IMR-90 (cell line): ENCODE data around the gene ME1. TPM values are rescaled to one million over a fixed set of nuclear protein-coding genes. Genes with fewer than 3 reads are reported as not detected.

Source experiments
- ATAC-seq: fragments of 200-7000 bp; cut with Tn5 transposase; 2 replicates; pipeline ENCODE4 v1.9.1; 2020; ENCODE audit warnings: low read depth, mild to moderate bottlenecking, moderate library complexity
- BruUV-seq: library from RNA; stranded (reverse); fragments of 400-500 nt; replicated peaks from 2 replicates; lab custom pipeline; 2021; lab: Mats Ljungman, UMichigan
- CTCF ChIA-PET: fragments of 300-600 bp; formaldehyde crosslinking; extraction: SDS; loops from one replicate; lab custom pipeline; 2021; ENCODE audit warnings: antibody characterized with exemption; lab: Yijun Ruan, JAX
- POLR2A ChIA-PET: fragments of 300-600 bp; sonication (Branson Sonifier 250); formaldehyde crosslinking; loops from one replicate; lab custom pipeline; 2022; ENCODE audit warnings: antibody characterized with exemption; ENCODE audit not compliant: unreplicated experiment; lab: Charles Lee
- DNase-seq: peaks from one replicate; pipeline ENCODE4 v3.0.0; 2013
- H2AFZ ChIP-seq: replicated peaks from 2 replicates; pipeline ENCODE3; 2013; ENCODE audit warnings: low read length, mild to moderate bottlenecking; ENCODE audit not compliant: poor library complexity
- H2AK5ac ChIP-seq: 2 replicates; pipeline ENCODE4 v1.6.1; 2013; ENCODE audit warnings: low read depth, low read length, inconsistent platforms
- H2AK9ac ChIP-seq: replicated peaks from 2 replicates; pipeline ENCODE3; 2013; ENCODE audit warnings: mild to moderate bottlenecking, low read depth, low read length, moderate library complexity; ENCODE audit not compliant: poor library complexity
- H2BK120ac ChIP-seq: 2 replicates; pipeline ENCODE4 v1.6.1; 2013; ENCODE audit warnings: low read depth, low read length, inconsistent platforms
- H2BK15ac ChIP-seq: 3 replicates; pipeline ENCODE4 v1.6.1; 2013; ENCODE audit warnings: low read depth, low read length, inconsistent platforms
- H2BK20ac ChIP-seq: 2 replicates; pipeline ENCODE4 v1.6.1; 2013; ENCODE audit warnings: low read depth, mild to moderate bottlenecking, inconsistent platforms, low read length, moderate library complexity
- H2BK5ac ChIP-seq: 2 replicates; pipeline ENCODE4 v1.6.1; 2013; ENCODE audit warnings: mild to moderate bottlenecking, low read depth, low read length, inconsistent platforms; ENCODE audit not compliant: poor library complexity, severe bottlenecking
- H3K14ac ChIP-seq: replicated peaks from 2 replicates; pipeline ENCODE4 v1.6.1; 2013; ENCODE audit warnings: low read depth, low read length, inconsistent platforms
- H3K18ac ChIP-seq: 2 replicates; pipeline ENCODE4 v1.6.1; 2013; ENCODE audit warnings: low read depth, low read length, control low read depth
- H3K23ac ChIP-seq: 2 replicates; pipeline ENCODE4 v1.6.1; 2013; ENCODE audit warnings: low read depth, low read length, inconsistent platforms
- H3K27ac ChIP-seq: 2 replicates; pipeline ENCODE4 v1.5.1; 2013; ENCODE audit warnings: mild to moderate bottlenecking, control low read depth, low read length; ENCODE audit not compliant: insufficient read depth
- H3K27me3 ChIP-seq: 2 replicates; pipeline ENCODE4 v1.6.1; 2013; ENCODE audit warnings: low read length; ENCODE audit not compliant: control insufficient read depth, insufficient read depth
- H3K36me3 ChIP-seq: 2 replicates; pipeline ENCODE4 v1.6.1; 2013; ENCODE audit warnings: low read length, mixed read lengths; ENCODE audit not compliant: control insufficient read depth, insufficient read depth
- H3K4ac ChIP-seq: 2 replicates; pipeline ENCODE4 v1.6.1; 2013; ENCODE audit warnings: low read depth, low read length, inconsistent platforms
- H3K4me1 ChIP-seq: 2 replicates; pipeline ENCODE4 v1.6.1; 2013; ENCODE audit warnings: low read length, mixed read lengths; ENCODE audit not compliant: control insufficient read depth, insufficient read depth
- H3K4me2 ChIP-seq: 2 replicates; pipeline ENCODE4 v1.6.1; 2013; ENCODE audit warnings: low read depth, mild to moderate bottlenecking, control low read depth, low read length, moderate library complexity
- H3K4me3 ChIP-seq: 2 replicates; pipeline ENCODE4 v1.5.1; 2013; ENCODE audit warnings: low read depth, mild to moderate bottlenecking, control low read depth, low read length, moderate library complexity; ENCODE audit not compliant: insufficient read depth
- H3K56ac ChIP-seq: 2 replicates; pipeline ENCODE4 v1.6.1; 2013; ENCODE audit warnings: low read length, inconsistent platforms; ENCODE audit not compliant: insufficient read depth; ENCODE audit errors: extremely low read depth
- H3K79me1 ChIP-seq, 2 experiments: 2 replicates each; pipeline ENCODE4 v1.6.1; 2013; ENCODE audit warnings: low read length in 2 of 2, inconsistent platforms in 1 of 2, low read depth in 1 of 2
- H3K9ac ChIP-seq: 2 replicates; pipeline ENCODE4 v1.6.1; 2013; ENCODE audit warnings: low read depth, low read length, control low read depth
- H3K9me1 ChIP-seq: 2 replicates; pipeline ENCODE4 v1.6.1; 2013; ENCODE audit warnings: low read length, inconsistent platforms; ENCODE audit not compliant: insufficient read depth
- H3K9me3 ChIP-seq: 2 replicates; pipeline ENCODE4 v1.6.1; 2013; ENCODE audit warnings: low read length; ENCODE audit not compliant: control insufficient read depth, insufficient read depth
- H4K20me1 ChIP-seq: 2 replicates; pipeline ENCODE4 v1.6.1; 2013; ENCODE audit warnings: low read length, inconsistent platforms; ENCODE audit not compliant: insufficient read depth
- H4K5ac ChIP-seq: 2 replicates; pipeline ENCODE4 v1.6.1; 2013; ENCODE audit warnings: mild to moderate bottlenecking, low read depth, low read length, control low read depth
- H4K8ac ChIP-seq, 2 experiments: 2 replicates each; pipeline ENCODE4 v1.6.1; 2013; ENCODE audit warnings: low read depth in 2 of 2, low read length in 2 of 2, control low read depth in 1 of 2, inconsistent platforms in 1 of 2
- H4K91ac ChIP-seq: 2 replicates; pipeline ENCODE4 v1.6.1; 2013; ENCODE audit warnings: low read depth, low read length, inconsistent platforms; ENCODE audit not compliant: insufficient read depth
- FOS ChIP-seq: fragments of 150-350 bp; IDR thresholded peaks from 2 replicates; pipeline ENCODE4 v1.6.1; 2016; ENCODE audit warnings: low read depth, low read length
- NFE2L2 ChIP-seq: fragments of 150-350 bp; IDR thresholded peaks from 2 replicates; pipeline ENCODE4 v1.6.1; 2016; ENCODE audit warnings: low read depth, mild to moderate bottlenecking, low read length
- dilution Hi-C: fragments of 300-500 bp; cut with HindIII; formaldehyde crosslinking; loops from one replicate; pipeline ENCODE4 v1.14.3; 2018; ENCODE audit warnings: low sequenced_read_pairs; ENCODE audit not compliant: unreplicated experiment
- in situ Hi-C: fragments of 300-500 bp; cut with MboI; formaldehyde crosslinking; loops from 3 replicates; pipeline ENCODE4 v1.14.3; 2019; ENCODE audit warnings: low sequenced_read_pairs, inconsistent platforms, mixed read lengths
- intact Hi-C: fragments of 100-400 bp; cut with micrococcal nuclease; formaldehyde crosslinking; loops from 2 replicates; pipeline ENCODE4 v1.10.0; 2022
- polyA plus RNA-seq, 3 experiments: library from polyadenylated mRNA; depleted of rRNA; stranded (reverse); fragments of >200 nt; gene quantifications; 2 replicates each; pipeline ENCODE4 v1.2.3, GENCODE V29; 2012; ENCODE audit warnings: low replicate concordance in 1 of 3
- total RNA-seq: library from RNA; depleted of rRNA; stranded (reverse); fragments of >200 nt; gene quantifications from 2 replicates; pipeline ENCODE4 v1.2.3, GENCODE V29; 2012

Gene ME1
- total and polyA plus RNA-seq, 2 of the 4 experiments (the other 2 are of a cell fraction): 21.5 to 24.4 TPM

DNA sequence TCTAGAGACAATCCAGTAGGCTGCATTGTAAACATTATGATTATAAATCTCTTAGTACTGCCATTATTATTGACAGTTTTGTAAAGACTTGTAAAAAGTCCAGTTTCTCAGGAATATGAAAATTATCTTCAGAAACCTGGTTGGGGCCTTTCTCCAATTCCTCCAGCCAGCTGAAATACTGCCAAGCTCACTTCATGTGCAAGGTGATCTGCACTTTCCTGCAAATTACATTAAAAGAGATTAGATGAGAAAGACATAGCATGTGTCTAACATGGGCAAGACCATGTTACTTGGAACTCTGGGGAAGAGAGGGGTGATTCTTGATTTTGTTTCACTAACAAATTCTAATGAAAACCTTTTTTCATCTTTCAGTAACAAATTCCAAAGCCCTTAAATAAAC, 261.7 kb downstream of the ME1 start:
- no peak overlapping the region for H2AK9ac ChIP-seq
- no peak overlapping the region for H4K8ac ChIP-seq
- no peak overlapping the region for H3K4me2 ChIP-seq
- H3K9me1 ChIP-seq: no peaks in the 10 kb centered on the region
- ChIA-PET CTCF (interaction anchor here (0.7 to 0.9 kb wide), 2 partner anchors 46 to 102 kb away, joined by 3 to 4 read pairs; partner anchors contain the start of gene DOP1A), POLR2A (no interaction called here)
- no peak overlapping the region for H2AK5ac ChIP-seq
- no peak overlapping the region for H4K91ac ChIP-seq
- H4K5ac ChIP-seq: no peak overlapping the region
- H2BK15ac ChIP-seq: no peak overlapping the region
- DNase-seq: no peak
- no peak for TF ChIP-seq FOS
- TF ChIP-seq NFE2L2: no peak
- no peak overlapping the region for H3K9ac ChIP-seq
- intact Hi-C loops (no loop called here), in situ Hi-C loops (no loop called here), dilution Hi-C loops (no loop called here)
- no peak overlapping the region for H2BK20ac ChIP-seq
- no peak overlapping the region for H3K27ac ChIP-seq
- peaks cover 3% of the 10 kb centered on the region; the same call in 1 of the 2 replicates for H4K20me1 ChIP-seq
- no peak for ATAC-seq
- H3K27me3 ChIP-seq: no peaks in the 10 kb centered on the region
- H2BK120ac ChIP-seq: no peak overlapping the region
- H2AFZ ChIP-seq: no peak overlapping the region
- H3K36me3 ChIP-seq: peaks cover 54% of the 10 kb centered on the region
- no peak overlapping the region for H3K4me3 ChIP-seq
- H2BK5ac ChIP-seq: no peak overlapping the region
- H3K79me1 ChIP-seq: peaks cover 6 to 9% of the 10 kb centered on the region in 2 experiments; a peak in 1 of 4 replicates
- no peak overlapping the region for H3K23ac ChIP-seq
- no TSS peak for BruUV-seq
- no peak overlapping the region for H3K14ac ChIP-seq
- H3K56ac ChIP-seq: no peak overlapping the region
- no peaks in the 10 kb centered on the region for H3K9me3 ChIP-seq
- H3K18ac ChIP-seq: no peak overlapping the region
- no peak overlapping the region for H3K4ac ChIP-seq
- H3K4me1 ChIP-seq: no peaks in the 10 kb centered on the region
